ENCODE data around the gene LCNL1. TPM values are rescaled to one million over a fixed set of nuclear protein-coding genes. Genes with fewer than 3 reads are reported as not detected.

The LCNL1 gene
- total RNA-seq, 1 experiment from 2014 or later, result 0.11 TPM

GRCh38 chr9:136958898-136959850 is 23.6 kb upstream of the LCNL1 start:
- DNase-seq (ENCODE audit: low read depth), result no peak

DNA sequence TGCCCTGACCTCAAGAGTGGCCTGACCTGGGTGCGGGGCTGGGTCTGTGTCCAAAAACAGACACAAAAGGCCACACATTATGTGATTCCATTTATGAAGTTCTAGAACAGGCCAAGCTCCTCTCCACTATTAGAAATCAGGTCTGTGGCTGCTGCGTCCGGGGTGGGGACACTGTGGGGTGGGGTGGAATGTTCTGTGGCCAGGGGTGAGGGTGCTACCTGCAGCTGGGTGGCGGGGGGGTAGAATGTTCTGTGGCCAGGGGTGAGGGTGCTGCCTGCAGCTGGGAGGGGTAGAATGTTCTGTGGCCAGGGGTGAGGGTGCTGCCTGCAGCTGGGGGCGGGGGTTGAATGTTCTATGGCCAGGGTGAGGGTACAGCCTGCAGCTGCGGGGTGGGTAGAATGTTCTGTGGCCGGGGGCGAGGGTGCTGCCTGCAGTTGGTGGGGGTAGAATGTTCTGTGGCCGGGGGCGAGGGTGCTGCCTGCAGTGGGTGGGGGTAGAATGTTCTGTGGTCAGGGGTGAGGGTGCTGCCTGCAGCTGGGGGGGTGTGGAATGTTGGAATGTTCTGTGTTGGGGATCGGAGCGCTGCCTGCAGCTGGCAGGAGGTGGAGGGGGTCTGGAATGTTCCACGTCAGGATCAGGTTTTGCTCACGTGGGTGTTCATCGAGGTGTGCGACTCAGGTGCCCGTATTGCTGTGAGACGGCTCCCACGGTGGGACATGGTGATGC is 22.4 kb upstream of the LCNL1 start:
- no peak for DNase-seq (ENCODE audit: low read depth)

DNA sequence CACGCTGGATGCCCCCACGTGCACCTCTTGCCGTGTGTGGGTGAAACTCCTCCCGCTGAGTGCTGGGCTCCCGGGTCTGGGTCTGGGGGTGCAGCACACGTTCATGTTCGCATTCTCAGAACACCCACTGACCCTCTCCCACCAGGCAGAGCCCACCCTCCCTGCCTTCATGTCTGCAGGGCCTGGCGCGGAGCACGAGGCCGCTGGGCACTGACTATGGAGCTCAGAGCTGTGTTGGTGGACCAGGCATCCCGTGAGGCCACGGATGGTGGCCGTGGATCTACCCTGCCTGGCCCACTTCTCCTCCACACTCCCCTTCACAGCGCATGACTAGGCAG is 21.9 kb upstream of the LCNL1 start:
- no peak for DNase-seq (ENCODE audit: low read depth)

DNA sequence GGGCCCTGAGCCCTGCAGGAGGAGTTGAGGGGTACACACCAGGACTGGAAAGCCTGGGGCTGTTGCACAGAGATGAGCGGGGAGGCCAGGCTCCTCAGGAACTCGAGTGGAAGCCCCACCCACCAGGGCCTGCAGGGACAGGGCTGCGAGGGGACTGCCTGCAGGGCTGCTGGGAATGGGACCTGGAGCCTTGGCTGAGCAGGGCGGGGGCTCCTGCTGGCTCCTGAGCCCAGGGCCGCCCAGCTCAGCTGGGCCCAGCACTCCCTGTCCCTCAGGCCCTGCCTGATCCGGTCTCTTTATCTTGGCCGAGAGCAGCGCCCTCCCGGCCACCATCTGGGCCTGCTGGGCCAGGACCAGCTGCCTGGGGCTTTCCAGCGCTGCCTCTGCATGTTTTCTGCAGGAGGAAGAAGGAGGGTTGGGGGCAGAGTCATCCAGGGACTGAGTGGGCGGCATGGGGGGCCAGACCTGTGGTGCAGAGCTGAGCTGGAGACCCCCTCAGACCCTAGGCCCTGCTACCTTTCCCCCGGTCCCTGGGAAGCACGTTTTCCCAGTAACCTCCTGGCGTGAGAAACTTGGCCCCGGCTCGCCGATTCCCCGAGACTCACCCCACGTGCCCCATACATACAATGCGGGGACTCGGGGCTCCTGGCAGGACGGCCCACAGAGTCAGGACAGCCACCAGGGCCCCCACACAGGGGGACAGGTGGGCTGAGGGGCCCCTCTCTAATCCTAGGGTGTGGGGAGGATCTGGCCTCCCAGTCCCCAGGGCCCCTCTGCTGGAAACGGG is 21.3 kb upstream of the LCNL1 start:
- DNase-seq (ENCODE audit: low read depth), result no peak

DNA sequence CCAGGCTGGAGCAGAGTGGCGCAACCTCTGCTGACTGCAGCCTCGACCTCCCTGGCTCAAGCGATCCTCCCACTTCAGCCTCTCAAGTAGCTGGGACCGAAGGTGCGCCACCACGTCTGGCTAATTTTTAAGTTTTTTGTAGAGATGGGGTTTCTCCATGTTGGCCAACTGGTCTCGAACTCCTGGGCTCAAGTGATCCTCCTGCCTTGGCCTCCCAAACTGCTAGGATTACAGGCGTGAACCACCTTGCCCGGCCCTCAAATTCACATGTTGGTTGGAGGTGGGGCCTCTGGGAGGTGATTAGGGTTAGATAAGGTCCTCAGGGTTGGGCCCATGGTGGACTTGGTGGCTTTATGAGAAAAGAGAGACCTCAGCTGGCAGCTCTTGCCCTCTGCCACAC is 20.6 kb upstream of the LCNL1 start:
- DNase-seq (ENCODE audit: low read depth), result no peak

- no peak for DNase-seq (ENCODE audit: low read depth)
These were observed 20.0 kb upstream of the LCNL1 start for GRCh38 chr9:136962701-136963248.

DNA sequence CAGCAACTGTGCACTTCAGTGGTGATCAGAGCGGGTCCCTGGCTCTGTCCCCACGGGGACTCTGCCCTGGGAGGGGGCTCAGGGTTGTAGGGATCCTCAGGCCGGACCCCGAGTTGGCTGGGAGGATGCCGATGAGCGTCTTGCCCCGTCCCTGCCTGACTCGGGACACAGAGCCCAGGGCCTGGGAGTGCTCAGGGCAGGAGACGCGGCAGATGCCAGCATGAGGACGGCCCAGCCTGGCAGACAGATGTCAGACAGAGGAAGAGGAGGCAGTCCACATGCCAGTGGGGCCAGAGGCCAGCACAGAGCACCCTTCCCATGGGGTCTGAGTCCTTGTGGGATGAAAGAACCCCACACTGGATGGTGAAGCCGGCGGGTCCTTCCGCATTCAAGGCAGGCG is 19.5 kb upstream of the LCNL1 start:
- DNase-seq (ENCODE audit: low read depth), result no peak

GRCh38 chr9:136963751-136964150 is 19.0 kb upstream of the LCNL1 start:
- no peak for DNase-seq (ENCODE audit: low read depth)

DNA sequence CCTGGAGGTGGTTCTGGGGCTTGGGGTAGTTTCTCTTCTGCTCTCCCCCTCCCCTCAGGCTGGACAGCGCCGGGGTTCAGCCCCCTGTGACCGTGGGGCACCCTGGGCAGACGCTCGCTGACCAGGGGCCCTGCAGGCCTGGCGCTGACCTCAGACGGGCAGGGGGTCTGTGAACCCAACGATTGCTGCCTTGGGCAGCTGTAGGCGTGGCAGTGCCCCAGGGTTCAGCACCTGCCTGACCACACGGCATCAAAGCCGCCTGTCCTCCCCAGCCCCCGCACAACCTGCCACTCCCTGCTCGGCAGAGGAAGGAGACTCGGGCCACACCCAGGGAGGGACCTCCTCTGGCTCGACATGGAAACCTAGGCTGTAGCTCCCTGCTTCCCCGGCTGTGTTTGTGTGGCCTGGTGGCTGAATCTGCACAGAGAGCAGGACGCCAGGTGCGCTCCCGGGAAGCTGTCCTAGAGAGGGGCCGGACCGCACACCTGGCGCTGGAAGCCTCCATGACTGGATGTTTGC is 18.6 kb upstream of the LCNL1 start:
- DNase-seq (ENCODE audit: low read depth), result no peak

DNA sequence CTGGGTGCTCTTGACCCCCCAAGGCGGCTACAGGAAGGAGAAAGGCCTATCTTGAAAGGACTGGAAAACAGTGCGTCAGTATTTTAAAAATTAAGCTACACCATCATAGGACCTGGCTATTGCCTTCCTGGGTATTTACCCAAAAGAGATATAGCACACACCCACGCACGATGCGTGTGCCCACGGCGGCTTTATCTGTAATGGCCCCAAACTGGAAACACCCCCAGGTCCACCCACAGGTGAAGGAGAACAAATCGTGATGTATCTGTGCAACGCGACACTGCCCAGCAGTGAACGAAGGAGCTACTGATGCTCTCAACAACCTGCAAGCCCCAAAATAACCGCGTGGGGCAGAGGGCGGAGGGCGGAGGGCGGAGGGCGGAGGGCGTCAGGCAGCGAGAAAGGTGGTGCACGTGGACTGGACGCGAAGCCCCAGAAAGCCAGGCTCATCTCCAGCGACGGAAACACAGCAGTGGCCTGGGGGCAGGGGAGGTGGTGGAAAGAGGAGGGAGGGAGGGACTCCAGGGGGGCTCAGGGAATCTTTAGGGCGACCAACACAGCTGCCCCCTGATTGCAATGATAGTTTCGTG is 17.9 kb upstream of the LCNL1 start:
- DNase-seq (ENCODE audit: low read depth), result no peak

DNA sequence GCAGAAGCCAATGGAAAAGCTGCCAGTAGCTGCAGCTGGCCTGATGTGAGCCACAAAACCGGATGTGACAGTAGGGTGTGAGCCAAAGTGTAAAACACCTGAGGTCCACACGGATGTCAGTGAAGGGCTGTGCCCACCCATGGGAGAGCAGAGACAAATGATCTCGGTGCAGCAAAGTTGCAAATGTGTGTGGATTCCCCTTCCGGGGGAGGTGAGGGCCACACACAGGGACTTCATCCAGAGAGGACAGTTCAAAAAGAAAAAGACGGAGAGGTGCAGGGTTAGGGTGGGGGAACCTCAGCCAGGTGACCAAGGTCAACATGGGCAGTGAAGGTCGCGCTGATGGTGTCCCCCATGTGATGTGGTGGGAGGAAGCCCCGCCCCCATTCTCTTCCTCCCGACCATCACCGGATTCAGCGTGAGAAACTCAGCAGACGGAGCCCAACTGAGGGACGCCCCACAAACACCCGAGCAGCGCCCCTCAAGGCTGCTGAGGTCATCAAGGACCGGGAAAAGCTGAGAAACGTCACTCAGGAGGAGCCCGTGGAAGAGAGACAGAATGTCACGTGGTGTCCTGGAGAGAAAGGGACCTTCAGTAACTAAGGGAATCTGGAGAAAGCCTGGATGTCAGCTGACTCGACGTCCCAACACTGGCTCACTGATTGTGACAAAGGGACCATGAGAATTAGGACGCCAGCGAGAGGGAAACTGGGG is 16.9 kb upstream of the LCNL1 start:
- no peak for DNase-seq (ENCODE audit: low read depth)

DNA sequence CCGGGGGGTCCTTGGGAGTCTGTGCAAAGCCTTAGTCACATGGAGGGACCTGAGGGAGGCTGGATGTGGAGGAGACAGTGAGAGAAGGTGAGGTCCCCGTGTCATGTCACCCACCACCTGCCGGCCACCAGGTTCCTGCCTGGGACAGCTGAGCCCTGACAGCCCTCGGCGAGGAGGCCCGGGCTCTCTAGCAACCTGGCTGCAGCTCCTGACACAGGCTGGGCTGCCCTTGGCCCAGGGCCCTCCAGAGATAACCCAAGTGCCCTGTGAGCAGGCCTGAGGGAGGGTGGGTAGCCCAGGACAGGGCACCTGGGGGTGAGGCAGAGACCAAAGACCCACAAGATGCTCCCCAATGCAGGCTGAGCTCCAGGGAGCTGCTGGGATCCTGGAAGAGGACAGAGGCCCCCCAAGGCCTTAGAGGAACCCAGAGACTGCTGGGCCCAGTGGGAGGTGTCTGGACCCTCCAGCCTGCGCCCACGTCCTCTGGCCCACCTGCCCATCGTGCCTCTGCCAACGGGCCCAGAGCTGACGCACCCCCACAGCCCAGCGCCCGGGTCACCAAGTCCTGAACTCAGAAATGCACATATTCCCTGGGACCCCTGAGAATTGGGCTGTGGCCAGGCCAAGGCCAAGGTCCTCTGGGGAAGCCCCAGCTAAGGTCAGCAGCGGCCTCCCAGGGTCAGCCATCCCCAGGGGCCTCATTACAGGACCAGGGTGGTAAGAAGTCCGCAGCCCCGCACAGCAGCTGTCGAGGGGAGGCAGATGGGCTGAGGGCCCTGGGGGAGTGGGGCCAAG is 14.3 kb upstream of the LCNL1 start:
- DNase-seq (ENCODE audit: low read depth), result no peak

- DNase-seq (ENCODE audit: low read depth), result no peak
These were observed 13.6 kb upstream of the LCNL1 start for GRCh38 chr9:136969150-136969549.

DNA sequence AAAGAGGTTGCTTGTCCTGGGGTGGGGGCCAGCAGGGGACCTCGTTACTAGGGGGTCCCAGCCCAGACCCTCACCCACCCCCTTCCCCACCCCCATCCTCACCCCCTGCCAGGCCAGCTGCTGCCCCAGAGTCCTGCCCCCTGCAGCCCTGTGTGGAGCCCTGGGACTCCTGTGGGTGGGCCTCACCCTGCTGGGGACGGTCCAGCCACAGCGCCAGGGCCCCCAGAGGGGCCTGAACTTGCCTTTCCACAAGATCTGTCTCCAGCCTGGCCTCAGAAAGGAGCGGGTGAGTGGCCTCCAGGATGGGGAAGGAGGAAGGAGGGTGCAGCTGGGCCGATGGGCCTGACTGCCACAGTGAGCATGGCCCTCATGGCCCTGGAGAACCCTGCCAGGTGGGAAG is 13.0 kb upstream of the LCNL1 start:
- DNase-seq (ENCODE audit: low read depth), result no peak

DNA sequence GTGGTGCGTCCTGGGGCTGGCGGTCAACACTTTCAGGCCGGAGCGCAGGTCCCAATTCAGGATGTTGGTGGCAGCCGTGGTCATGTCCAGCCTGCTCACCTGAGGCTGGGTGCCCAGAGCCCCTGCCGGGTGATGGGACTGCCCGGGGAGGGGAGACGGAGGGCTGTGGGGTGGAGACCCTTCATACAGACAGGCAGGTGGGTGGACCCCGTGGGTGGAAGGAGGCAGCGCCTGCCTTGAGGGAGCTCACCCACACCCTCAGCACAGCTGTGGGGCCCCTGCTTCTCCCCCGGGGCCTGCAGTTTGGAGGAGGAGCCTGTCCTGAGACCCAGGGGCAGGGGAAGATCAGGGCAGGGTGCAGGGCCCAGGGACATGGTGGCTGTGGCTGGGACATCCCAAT is 12.4 kb upstream of the LCNL1 start:
- DNase-seq (ENCODE audit: low read depth), result no peak

DNA sequence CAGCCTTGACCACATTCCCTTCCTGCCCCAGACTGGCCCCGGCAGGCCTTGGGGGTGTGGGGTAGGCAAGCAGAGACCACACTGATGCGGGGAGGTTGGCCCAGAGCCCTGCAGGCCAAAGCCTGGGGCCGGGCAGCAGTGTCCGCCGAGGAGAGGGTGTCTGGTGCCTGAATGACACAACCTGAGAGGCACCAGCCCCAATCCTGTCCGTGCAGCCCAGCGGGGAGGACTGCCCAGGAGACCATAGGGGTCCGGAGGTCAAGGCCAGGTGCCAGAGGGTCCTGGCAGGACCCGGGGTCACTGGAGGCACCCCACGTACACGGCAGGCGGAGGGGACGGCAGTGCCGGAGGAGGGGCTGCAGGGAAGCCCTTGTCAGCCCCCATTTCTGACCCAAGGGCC is 11.0 kb upstream of the LCNL1 start:
- DNase-seq (ENCODE audit: low read depth), result no peak

DNA sequence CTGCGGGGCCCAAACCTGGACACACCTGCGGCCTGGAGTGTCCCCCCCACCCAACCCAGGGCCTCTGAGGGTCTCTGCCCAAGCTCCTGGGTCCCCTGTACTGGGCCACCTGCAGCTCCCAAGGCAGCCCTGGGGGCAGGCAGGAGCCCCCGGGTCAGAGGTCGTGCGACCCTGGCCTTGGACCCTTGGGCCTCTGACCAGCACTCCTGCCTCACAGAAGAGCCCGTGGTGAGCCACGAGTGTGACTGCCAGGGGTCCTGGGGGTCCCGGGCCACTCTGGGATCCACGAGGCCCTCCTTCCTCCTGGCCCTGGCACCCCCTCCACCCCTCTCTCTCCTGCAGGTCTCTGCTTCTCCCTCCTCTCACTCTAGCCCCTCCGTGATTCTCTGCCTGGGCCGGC is 10.5 kb upstream of the LCNL1 start:
- no peak for DNase-seq (ENCODE audit: low read depth)

DNA sequence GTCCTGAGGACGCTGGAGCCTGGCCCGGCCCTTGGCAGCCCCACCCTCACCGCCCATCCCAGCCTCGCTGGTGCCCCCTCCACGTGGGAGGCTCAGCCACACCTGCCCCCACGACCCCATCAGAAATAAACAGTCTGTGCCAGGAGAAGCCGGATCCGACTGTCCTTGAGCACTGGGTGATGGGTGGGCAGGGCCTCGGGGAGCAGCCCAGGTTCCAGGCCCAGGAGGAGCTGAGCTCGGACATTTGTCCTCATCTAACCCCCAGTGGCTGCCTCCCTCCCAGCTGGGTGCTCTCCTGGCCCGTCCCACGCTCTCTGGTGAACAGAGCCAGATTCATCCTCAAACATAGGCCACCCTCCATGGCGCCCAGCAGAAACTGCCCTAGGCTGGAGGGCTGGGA is 10.1 kb upstream of the LCNL1 start:
- DNase-seq (ENCODE audit: low read depth), result no peak

Measured in LHCN-M2 (cell line).